ENCODE data around the gene TIAM1.

The TIAM1 gene

GRCh38 chr21:31293986-31294385 lies 50.1 kb downstream of the TIAM1 start:
- no peak overlapping the region for H3K4me3 ChIP-seq (ENCODE audit: low read depth, low read length)
- H3K9ac ChIP-seq (ENCODE audit: low read depth, low read length): no peak overlapping the region

GRCh38 chr21:31290765-31291164 lies 53.3 kb downstream of the TIAM1 start:
- H3K36me3 ChIP-seq (ENCODE audit: control insufficient read depth, insufficient read depth, low read length): no peaks in the 10 kb centered on the region
- H3K4me1 ChIP-seq (ENCODE audit: control insufficient read depth, insufficient read depth, low read length): peaks cover 4% of the 10 kb centered on the region
- H3K9ac ChIP-seq (ENCODE audit: low read depth, low read length): no peak overlapping the region
- no peak overlapping the region for H3K4me3 ChIP-seq (ENCODE audit: low read depth, low read length)
- H3K27me3 ChIP-seq (ENCODE audit: control insufficient read depth, insufficient read depth, low read length): no peaks in the 10 kb centered on the region
- no peaks in the 10 kb centered on the region for H3K9me3 ChIP-seq (ENCODE audit: control insufficient read depth, insufficient read depth, low read length)

More at GRCh38 chr21:31293986-31294385, 50.1 kb downstream of the TIAM1 start:
- Histone ChIP-seq H3K4me1 (ENCODE audit: control insufficient read depth, insufficient read depth, low read length) (peaks cover 4% of the 10 kb centered on the region), H3K36me3 (ENCODE audit: control insufficient read depth, insufficient read depth, low read length) (no peaks in the 10 kb centered on the region), H3K9me3 (ENCODE audit: control insufficient read depth, insufficient read depth, low read length) (no peaks in the 10 kb centered on the region), H3K27me3 (ENCODE audit: control insufficient read depth, insufficient read depth, low read length) (no peaks in the 10 kb centered on the region)

DNA sequence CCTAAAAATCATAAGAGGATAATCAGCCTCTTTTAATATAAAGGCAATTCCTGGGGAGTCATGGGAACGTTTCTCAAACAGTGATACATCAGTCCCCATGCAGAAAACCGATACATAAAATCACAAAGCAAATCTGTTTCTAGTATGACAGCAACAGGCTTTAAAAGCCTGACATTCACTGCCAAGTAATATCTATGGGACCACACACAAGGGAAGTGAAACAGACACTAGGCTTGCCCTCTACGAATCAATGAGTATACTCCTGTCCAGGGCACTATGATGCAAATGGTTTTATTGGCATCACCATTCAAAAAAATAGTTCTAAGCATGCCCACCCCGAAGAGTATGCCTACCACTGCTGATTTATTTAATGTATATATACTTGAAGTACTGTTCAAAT lies 54.4 kb downstream of the TIAM1 start:
- no peak overlapping the region for H3K9ac ChIP-seq (ENCODE audit: low read depth, low read length)
- H3K4me1 ChIP-seq (ENCODE audit: control insufficient read depth, insufficient read depth, low read length): peaks cover 4% of the 10 kb centered on the region
- no peaks in the 10 kb centered on the region for H3K36me3 ChIP-seq (ENCODE audit: control insufficient read depth, insufficient read depth, low read length)
- H3K9me3 ChIP-seq (ENCODE audit: control insufficient read depth, insufficient read depth, low read length): no peaks in the 10 kb centered on the region
- H3K27me3 ChIP-seq (ENCODE audit: control insufficient read depth, insufficient read depth, low read length): no peaks in the 10 kb centered on the region
- H3K4me3 ChIP-seq (ENCODE audit: low read depth, low read length): no peak overlapping the region

GRCh38 chr21:31288191-31288590 lies 55.9 kb downstream of the TIAM1 start:
- H3K4me1 ChIP-seq (ENCODE audit: control insufficient read depth, insufficient read depth, low read length): peaks cover 10% of the 10 kb centered on the region
- H3K9ac ChIP-seq (ENCODE audit: low read depth, low read length): no peak overlapping the region
- no peaks in the 10 kb centered on the region for H3K9me3 ChIP-seq (ENCODE audit: control insufficient read depth, insufficient read depth, low read length)
- H3K36me3 ChIP-seq (ENCODE audit: control insufficient read depth, insufficient read depth, low read length): no peaks in the 10 kb centered on the region
- no peaks in the 10 kb centered on the region for H3K27me3 ChIP-seq (ENCODE audit: control insufficient read depth, insufficient read depth, low read length)
- no peak overlapping the region for H3K4me3 ChIP-seq (ENCODE audit: low read depth, low read length)

- Histone ChIP-seq H3K4me3 (ENCODE audit: low read depth, low read length) (no peak overlapping the region), H3K27me3 (ENCODE audit: control insufficient read depth, insufficient read depth, low read length) (no peaks in the 10 kb centered on the region), H3K9me3 (ENCODE audit: control insufficient read depth, insufficient read depth, low read length) (no peaks in the 10 kb centered on the region), H3K4me1 (ENCODE audit: control insufficient read depth, insufficient read depth, low read length) (peaks cover 10% of the 10 kb centered on the region), H3K9ac (ENCODE audit: low read depth, low read length) (no peak overlapping the region), H3K36me3 (ENCODE audit: control insufficient read depth, insufficient read depth, low read length) (no peaks in the 10 kb centered on the region)
These were observed 56.9 kb downstream of the TIAM1 start for GRCh38 chr21:31287201-31287600.

GRCh38 chr21:31286621-31287020 lies 57.4 kb downstream of the TIAM1 start:
- H3K4me3 ChIP-seq (ENCODE audit: low read depth, low read length): no peak overlapping the region
- H3K9ac ChIP-seq (ENCODE audit: low read depth, low read length): no peak overlapping the region
- no peaks in the 10 kb centered on the region for H3K9me3 ChIP-seq (ENCODE audit: control insufficient read depth, insufficient read depth, low read length)
- no peaks in the 10 kb centered on the region for H3K27me3 ChIP-seq (ENCODE audit: control insufficient read depth, insufficient read depth, low read length)
- no peaks in the 10 kb centered on the region for H3K36me3 ChIP-seq (ENCODE audit: control insufficient read depth, insufficient read depth, low read length)
- peaks cover 6% of the 10 kb centered on the region for H3K4me1 ChIP-seq (ENCODE audit: control insufficient read depth, insufficient read depth, low read length)

- H3K4me1 ChIP-seq (ENCODE audit: control insufficient read depth, insufficient read depth, low read length): peaks cover 8% of the 10 kb centered on the region
- no peaks in the 10 kb centered on the region for H3K9me3 ChIP-seq (ENCODE audit: control insufficient read depth, insufficient read depth, low read length)
- H3K27me3 ChIP-seq (ENCODE audit: control insufficient read depth, insufficient read depth, low read length): no peaks in the 10 kb centered on the region
These were observed 59.2 kb downstream of the TIAM1 start for GRCh38 chr21:31284797-31285397.

GRCh38 chr21:31283025-31283424 lies 61.0 kb downstream of the TIAM1 start:
- no peak overlapping the region for H3K9ac ChIP-seq (ENCODE audit: low read depth, low read length)

More at GRCh38 chr21:31284797-31285397, 59.2 kb downstream of the TIAM1 start:
- no peaks in the 10 kb centered on the region for H3K36me3 ChIP-seq (ENCODE audit: control insufficient read depth, insufficient read depth, low read length)
- H3K9ac ChIP-seq (ENCODE audit: low read depth, low read length): no peak overlapping the region
- H3K4me3 ChIP-seq (ENCODE audit: low read depth, low read length): no peak overlapping the region

DNA sequence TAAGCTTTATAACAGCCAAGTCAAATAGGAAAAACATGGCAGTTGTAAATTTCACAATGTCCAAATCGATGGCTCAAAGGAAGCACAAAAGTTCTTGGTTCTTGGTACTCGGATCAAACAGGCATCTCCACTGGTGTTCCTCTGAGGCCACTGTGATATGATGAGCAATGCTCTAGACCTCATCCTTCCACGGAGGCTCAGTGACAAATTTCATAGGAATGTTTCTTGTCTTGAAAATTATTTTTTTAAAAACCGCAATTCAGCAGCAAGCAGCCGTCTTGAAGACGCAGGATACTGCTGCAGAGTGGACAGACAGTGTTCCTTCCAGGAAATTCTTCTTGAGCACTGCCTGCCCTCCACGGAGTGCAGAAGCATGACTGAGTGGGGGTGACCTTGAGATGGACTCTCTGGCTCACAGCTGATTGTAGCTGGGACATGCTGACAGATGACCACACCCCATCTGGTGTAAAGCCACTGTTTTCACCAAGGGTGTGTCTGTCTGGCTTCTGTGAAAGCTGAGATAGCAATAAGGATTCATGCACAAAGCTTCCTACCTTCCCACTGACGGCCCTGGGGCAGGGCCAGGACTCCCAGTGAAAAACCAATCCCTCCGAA lies 61.9 kb downstream of the TIAM1 start:
- Histone ChIP-seq H3K9ac (ENCODE audit: low read depth, low read length) (no peak overlapping the region), H3K9me3 (ENCODE audit: control insufficient read depth, insufficient read depth, low read length) (no peaks in the 10 kb centered on the region), H3K36me3 (ENCODE audit: control insufficient read depth, insufficient read depth, low read length) (no peaks in the 10 kb centered on the region), H3K4me1 (ENCODE audit: control insufficient read depth, insufficient read depth, low read length) (peaks cover 8% of the 10 kb centered on the region), H3K4me3 (ENCODE audit: low read depth, low read length) (no peak overlapping the region), H3K27me3 (ENCODE audit: control insufficient read depth, insufficient read depth, low read length) (no peaks in the 10 kb centered on the region)

More at GRCh38 chr21:31283025-31283424, 61.0 kb downstream of the TIAM1 start:
- H3K4me3 ChIP-seq (ENCODE audit: low read depth, low read length): no peak overlapping the region
- no peaks in the 10 kb centered on the region for H3K27me3 ChIP-seq (ENCODE audit: control insufficient read depth, insufficient read depth, low read length)
- H3K9me3 ChIP-seq (ENCODE audit: control insufficient read depth, insufficient read depth, low read length): no peaks in the 10 kb centered on the region
- H3K36me3 ChIP-seq (ENCODE audit: control insufficient read depth, insufficient read depth, low read length): no peaks in the 10 kb centered on the region
- peaks cover 8% of the 10 kb centered on the region for H3K4me1 ChIP-seq (ENCODE audit: control insufficient read depth, insufficient read depth, low read length)

DNA sequence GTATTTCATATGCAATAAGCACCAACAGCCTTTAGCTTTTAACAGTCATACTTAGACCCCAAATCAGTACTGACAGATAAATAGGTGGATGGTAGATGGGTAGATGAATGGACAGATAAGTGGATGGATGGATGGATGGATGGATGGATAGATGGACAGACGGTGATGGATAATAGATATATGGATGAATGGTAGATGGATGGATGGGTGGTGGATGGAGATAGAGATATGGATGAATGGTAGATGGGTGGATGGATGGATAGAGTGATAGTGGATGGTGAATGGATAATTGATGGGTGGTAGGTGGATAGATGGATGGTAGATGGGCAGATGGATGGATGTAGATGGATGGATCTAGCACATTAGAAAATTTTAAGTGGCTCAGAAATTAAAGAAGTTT lies 62.5 kb downstream of the TIAM1 start:
- H3K9me3 ChIP-seq (ENCODE audit: control insufficient read depth, insufficient read depth, low read length): no peaks in the 10 kb centered on the region
- H3K27me3 ChIP-seq (ENCODE audit: control insufficient read depth, insufficient read depth, low read length): no peaks in the 10 kb centered on the region
- no peak overlapping the region for H3K9ac ChIP-seq (ENCODE audit: low read depth, low read length)
- H3K36me3 ChIP-seq (ENCODE audit: control insufficient read depth, insufficient read depth, low read length): no peaks in the 10 kb centered on the region
- peaks cover 13% of the 10 kb centered on the region for H3K4me1 ChIP-seq (ENCODE audit: control insufficient read depth, insufficient read depth, low read length)
- no peak overlapping the region for H3K4me3 ChIP-seq (ENCODE audit: low read depth, low read length)

GRCh38 chr21:31279986-31280385 lies 64.1 kb downstream of the TIAM1 start:
- no peak overlapping the region for H3K4me3 ChIP-seq (ENCODE audit: low read depth, low read length)
- H3K36me3 ChIP-seq (ENCODE audit: control insufficient read depth, insufficient read depth, low read length): no peaks in the 10 kb centered on the region
- H3K9me3 ChIP-seq (ENCODE audit: control insufficient read depth, insufficient read depth, low read length): no peaks in the 10 kb centered on the region
- no peaks in the 10 kb centered on the region for H3K27me3 ChIP-seq (ENCODE audit: control insufficient read depth, insufficient read depth, low read length)
- H3K4me1 ChIP-seq (ENCODE audit: control insufficient read depth, insufficient read depth, low read length): peaks cover 21% of the 10 kb centered on the region
- H3K9ac ChIP-seq (ENCODE audit: low read depth, low read length): no peak overlapping the region

GRCh38 chr21:31279214-31279613 lies 64.8 kb downstream of the TIAM1 start:
- Histone ChIP-seq H3K4me1 (ENCODE audit: control insufficient read depth, insufficient read depth, low read length) (peaks cover 20% of the 10 kb centered on the region), H3K9me3 (ENCODE audit: control insufficient read depth, insufficient read depth, low read length) (no peaks in the 10 kb centered on the region), H3K36me3 (ENCODE audit: control insufficient read depth, insufficient read depth, low read length) (no peaks in the 10 kb centered on the region), H3K9ac (ENCODE audit: low read depth, low read length) (no peak overlapping the region), H3K4me3 (ENCODE audit: low read depth, low read length) (no peak overlapping the region), H3K27me3 (ENCODE audit: control insufficient read depth, insufficient read depth, low read length) (no peaks in the 10 kb centered on the region)

Measured in iPS-15b (cell line).